CD4-positive, alpha-beta T cell (primary cell): ENCODE measurements around the gene LRRC38. TPM values are rescaled to one million over a fixed set of nuclear protein-coding genes. Genes with fewer than 3 reads are reported as not detected.

Experiments used
- ATAC-seq: fragments of 200-7000 bp; cut with Tn5 transposase; one replicate; pipeline ENCODE4 v1.10.0; 2022; ENCODE audit warnings: mild to moderate bottlenecking; ENCODE audit not compliant: poor library complexity
- CTCF ChIA-PET: fragments of 350-600 bp; sonication (Branson Sonifier 250); formaldehyde crosslinking; loops from one replicate; lab custom pipeline; 2021; ENCODE audit warnings: antibody characterized with exemption, inconsistent platforms; lab: Charles Lee
- POLR2A ChIA-PET: fragments of 350-600 bp; sonication (Branson Sonifier 250); formaldehyde crosslinking; loops from one replicate; lab custom pipeline; 2021; ENCODE audit warnings: antibody characterized with exemption, inconsistent platforms; lab: Charles Lee
- DNase-seq, 14 experiments: peaks; one replicate each; pipeline ENCODE4 v3.0.0-alpha.2; 2013 to 2020; ENCODE audit warnings: mixed read lengths in 2 of 14
- H3K27ac ChIP-seq, 2 donors: one replicate each; pipeline versions ENCODE4 v1.5.1 to v1.7.0; 2013; ENCODE audit warnings: low read length in 2 of 2, low read depth in 1 of 2, mild to moderate bottlenecking in 1 of 2
- H3K27me3 ChIP-seq, 2 experiments: 1 replicate in 1 of 2; 2 replicates in 1 of 2; pipeline versions ENCODE4 v1.6.1 to v1.7.0; 2013; ENCODE audit warnings: low read length in 2 of 2, control low read depth in 1 of 2, mild to moderate bottlenecking in 1 of 2, moderate library complexity in 1 of 2; ENCODE audit not compliant: insufficient read depth in 2 of 2, control insufficient read depth in 1 of 2
- H3K36me3 ChIP-seq: one replicate; pipeline ENCODE4 v1.6.1; 2013; ENCODE audit warnings: low read length, control low read depth; ENCODE audit not compliant: insufficient read depth
- H3K4me1 ChIP-seq: one replicate; pipeline ENCODE4 v1.6.1; 2013; ENCODE audit warnings: low read length, control low read depth; ENCODE audit not compliant: insufficient read depth
- H3K4me3 ChIP-seq: one replicate; pipeline ENCODE4 v1.5.1; 2013; ENCODE audit warnings: mild to moderate bottlenecking, low read length, moderate library complexity
- H3K9me3 ChIP-seq, 2 experiments: 1 replicate in 1 of 2; 2 replicates in 1 of 2; pipeline versions ENCODE4 v1.6.1 to v1.7.0; 2013; ENCODE audit warnings: low read length in 2 of 2, mild to moderate bottlenecking in 2 of 2, control low read depth in 1 of 2, moderate library complexity in 1 of 2; ENCODE audit not compliant: control insufficient read depth in 1 of 2, insufficient read depth in 1 of 2
- H3K27ac Mint-ChIP-seq: one replicate; pipeline ENCODE4 v1.8.0; 2020; ENCODE audit warnings: mixed read lengths
- H3K27me3 Mint-ChIP-seq: one replicate; pipeline ENCODE4 v1.8.0; 2021; ENCODE audit warnings: mixed read lengths
- H3K36me3 Mint-ChIP-seq: one replicate; pipeline ENCODE4 v1.8.0; 2021; ENCODE audit warnings: low read depth, mixed read lengths
- H3K4me1 Mint-ChIP-seq: one replicate; pipeline ENCODE4 v1.8.0; 2021; ENCODE audit warnings: low read depth, mixed read lengths
- H3K4me3 Mint-ChIP-seq: one replicate; pipeline ENCODE4 v1.8.0; 2020; ENCODE audit warnings: mild to moderate bottlenecking, mixed read lengths
- H3K9me3 Mint-ChIP-seq: one replicate; pipeline ENCODE4 v1.8.0; 2020; ENCODE audit warnings: mixed read lengths
- intact Hi-C, 2 experiments: fragments of 100-400 bp; cut with DNase I in 1 of 2; cut with micrococcal nuclease in 1 of 2; formaldehyde crosslinking; loops; one replicate each; pipeline versions ENCODE4 v1.15.1 to v1.9.0; 2023 to 2025; cut with DNase I, micrococcal nuclease
- total RNA-seq, 174 experiments: library from RNA in 2 of 174; stranded (reverse) in 2 of 174; gene quantifications; one replicate each; pipeline ENCODE4 v1.2.3 and lab custom pipeline; 2021 to 2026
- TF ChIP-seq, protein P1 (sequence below): fragments of 200-600 bp; IDR thresholded peaks from one replicate; pipeline ENCODE4 v1.8.0; 2022; ENCODE audit warnings: antibody characterized with exemption, mild to moderate bottlenecking

Gene LRRC38
- total RNA-seq, 2 experiments from 2014 or later: not detected

DNA sequence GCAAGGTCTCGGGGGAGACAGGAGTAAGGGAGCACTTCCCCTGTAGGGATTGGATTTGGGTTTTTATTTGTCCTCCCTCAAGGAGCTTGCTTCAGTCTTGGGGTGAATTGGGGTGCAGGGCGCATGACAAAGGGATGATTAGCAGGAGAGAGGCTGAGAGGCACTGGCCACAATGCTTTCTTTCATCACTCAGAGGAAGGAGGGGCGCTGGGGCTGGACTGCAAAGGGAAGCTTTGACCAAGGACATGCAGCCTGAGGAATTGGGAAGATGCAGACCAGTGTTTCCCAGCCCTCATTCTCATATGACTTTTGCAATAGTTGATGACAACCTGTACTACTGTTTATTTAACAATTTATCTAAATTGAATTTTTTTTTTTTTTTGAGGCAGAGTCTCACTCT, 35.7 kb upstream of the LRRC38 start:
- Mint-ChIP-seq H3K27me3 (peaks cover 17% of the 10 kb centered on the region), H3K36me3 (no peaks in the 10 kb centered on the region), H3K27ac (no peak overlapping the region), H3K4me3 (no peak overlapping the region), H3K9me3 (no peaks in the 10 kb centered on the region), H3K4me1 (no peaks in the 10 kb centered on the region)
- H3K4me3 ChIP-seq: no peak overlapping the region
- H3K4me1 ChIP-seq: no peaks in the 10 kb centered on the region
- DNase-seq (no peak), ATAC-seq (no peak)
- no peak overlapping the region for H3K27ac ChIP-seq
- no peaks in the 10 kb centered on the region for H3K36me3 ChIP-seq
- no peaks in the 10 kb centered on the region for H3K9me3 ChIP-seq
- POLR2A ChIA-PET: no interaction called here
- CTCF ChIA-PET: no interaction called here
- intact Hi-C loops: no loop called here
- H3K27me3 ChIP-seq: peaks cover 0 to 3% of the 10 kb centered on the region in 2 experiments
- TF ChIP-seq, protein P1, sequence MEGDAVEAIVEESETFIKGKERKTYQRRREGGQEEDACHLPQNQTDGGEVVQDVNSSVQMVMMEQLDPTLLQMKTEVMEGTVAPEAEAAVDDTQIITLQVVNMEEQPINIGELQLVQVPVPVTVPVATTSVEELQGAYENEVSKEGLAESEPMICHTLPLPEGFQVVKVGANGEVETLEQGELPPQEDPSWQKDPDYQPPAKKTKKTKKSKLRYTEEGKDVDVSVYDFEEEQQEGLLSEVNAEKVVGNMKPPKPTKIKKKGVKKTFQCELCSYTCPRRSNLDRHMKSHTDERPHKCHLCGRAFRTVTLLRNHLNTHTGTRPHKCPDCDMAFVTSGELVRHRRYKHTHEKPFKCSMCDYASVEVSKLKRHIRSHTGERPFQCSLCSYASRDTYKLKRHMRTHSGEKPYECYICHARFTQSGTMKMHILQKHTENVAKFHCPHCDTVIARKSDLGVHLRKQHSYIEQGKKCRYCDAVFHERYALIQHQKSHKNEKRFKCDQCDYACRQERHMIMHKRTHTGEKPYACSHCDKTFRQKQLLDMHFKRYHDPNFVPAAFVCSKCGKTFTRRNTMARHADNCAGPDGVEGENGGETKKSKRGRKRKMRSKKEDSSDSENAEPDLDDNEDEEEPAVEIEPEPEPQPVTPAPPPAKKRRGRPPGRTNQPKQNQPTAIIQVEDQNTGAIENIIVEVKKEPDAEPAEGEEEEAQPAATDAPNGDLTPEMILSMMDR: no peak

DNA sequence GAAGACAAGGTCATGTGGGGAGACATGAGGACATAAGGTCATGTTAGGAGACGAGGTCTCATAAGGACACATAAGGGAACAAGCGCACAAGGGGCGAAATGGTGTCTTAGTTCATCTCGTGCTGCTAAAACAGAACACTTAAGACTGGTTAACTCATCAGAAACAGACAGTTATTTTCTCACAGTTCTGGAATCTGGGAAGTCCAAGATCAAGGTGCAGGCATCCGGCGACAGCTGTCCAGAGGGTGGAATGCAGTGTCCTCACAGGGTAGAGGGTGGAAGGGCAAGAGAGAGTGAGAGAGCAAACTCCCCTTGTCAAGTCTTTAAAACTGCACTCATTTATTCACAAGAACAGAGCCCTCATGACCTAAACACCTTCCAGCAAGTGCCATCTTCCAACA, 35.2 kb upstream of the LRRC38 start:
- Mint-ChIP-seq H3K4me3 (no peak overlapping the region), H3K9me3 (no peaks in the 10 kb centered on the region), H3K4me1 (no peaks in the 10 kb centered on the region), H3K36me3 (no peaks in the 10 kb centered on the region), H3K27me3 (peaks cover 17% of the 10 kb centered on the region), H3K27ac (no peak overlapping the region)
- H3K27me3 ChIP-seq: peaks cover 0 to 3% of the 10 kb centered on the region in 2 experiments
- H3K27ac ChIP-seq: no peak overlapping the region
- DNase-seq (no peak), ATAC-seq (no peak)
- no peaks in the 10 kb centered on the region for H3K4me1 ChIP-seq
- no peaks in the 10 kb centered on the region for H3K36me3 ChIP-seq
- no peaks in the 10 kb centered on the region for H3K9me3 ChIP-seq
- CTCF ChIA-PET: no interaction called here
- intact Hi-C loops: no loop called here
- H3K4me3 ChIP-seq: no peak overlapping the region
- POLR2A ChIA-PET: no interaction called here
- TF ChIP-seq, protein P1: no peak

DNA sequence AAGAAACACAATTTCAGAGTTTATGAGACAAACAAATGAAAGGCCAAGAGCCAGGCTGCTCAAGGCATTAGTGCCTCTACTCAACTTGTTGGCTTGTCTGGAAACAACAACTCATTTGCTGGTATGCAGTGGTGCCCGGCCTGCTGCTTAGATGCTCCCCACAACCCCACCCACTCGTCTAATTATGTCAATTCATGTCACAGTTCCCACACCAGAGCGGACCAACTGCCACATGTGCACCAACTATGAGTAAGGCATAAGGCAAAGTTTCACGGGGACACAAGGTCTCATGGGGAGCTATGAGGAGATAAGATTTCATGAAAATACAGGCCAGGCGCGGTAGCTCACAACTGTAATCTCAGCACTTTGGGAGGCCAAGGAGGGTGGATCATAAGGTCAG, 34.5 kb upstream of the LRRC38 start:
- TF ChIP-seq, protein P1: no peak
- Histone ChIP-seq H3K36me3 (no peaks in the 10 kb centered on the region), H3K9me3 (no peaks in the 10 kb centered on the region), H3K27me3 (peaks cover 0 to 3% of the 10 kb centered on the region in 2 experiments), H3K27ac (no peak overlapping the region), H3K4me3 (no peak overlapping the region), H3K4me1 (no peaks in the 10 kb centered on the region)
- intact Hi-C loops: no loop called here
- Mint-ChIP-seq H3K4me3 (no peak overlapping the region), H3K27me3 (peaks cover 17% of the 10 kb centered on the region), H3K9me3 (no peaks in the 10 kb centered on the region), H3K4me1 (no peaks in the 10 kb centered on the region), H3K27ac (no peak overlapping the region), H3K36me3 (no peaks in the 10 kb centered on the region)
- POLR2A ChIA-PET: no interaction called here
- DNase-seq (no peak), ATAC-seq (no peak)
- CTCF ChIA-PET: no interaction called here
